Measurements from ENCODE around the gene ADH1C.
"Not testable (repeated sequence)": the region's sequence is repeated elsewhere in the genome, so short reads cannot be mapped to it uniquely, and the experiment has no call there.

The ADH1C gene

DNA sequence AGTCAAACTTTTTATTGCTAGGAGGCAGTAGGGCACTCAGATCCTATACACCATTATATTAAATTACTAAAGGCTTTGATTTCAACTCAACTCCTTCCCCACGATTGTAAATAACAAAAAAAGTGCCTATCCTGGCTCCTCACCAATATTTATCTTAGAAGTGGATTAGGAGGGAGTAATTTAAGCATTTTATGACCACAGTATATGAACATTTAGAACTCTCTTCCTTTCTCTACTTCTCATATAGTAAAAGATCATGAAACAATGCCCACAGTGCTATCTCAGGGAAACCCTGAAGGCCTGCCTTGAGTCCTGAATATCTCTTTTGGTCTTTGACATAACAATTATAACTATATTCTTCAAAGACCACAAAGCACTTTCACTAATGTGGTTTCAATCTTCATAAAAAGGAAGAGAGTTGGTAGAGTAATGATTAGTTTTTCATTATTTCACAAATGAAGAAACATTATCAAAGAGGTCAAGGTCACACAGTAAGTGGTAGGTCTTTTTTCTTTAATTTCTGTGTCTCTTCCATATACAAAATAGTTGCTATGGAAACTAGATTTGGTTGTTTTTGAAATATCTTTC is 29.1 kb upstream of the ADH1C start:
- no peak for DNase-seq (ENCODE audit: low read depth)
- no peak overlapping the region for H3K4me3 ChIP-seq (ENCODE audit: low read length)
- H3K36me3 ChIP-seq (ENCODE audit: control insufficient read depth, insufficient read depth, low read length, severe bottlenecking): no peaks in the 10 kb centered on the region
- no peak overlapping the region for H3K9ac ChIP-seq (ENCODE audit: low read length)
- H3K4me1 ChIP-seq (ENCODE audit: control insufficient read depth, insufficient read depth, low read length): peaks cover 34% of the 10 kb centered on the region
- no peaks in the 10 kb centered on the region for H3K9me3 ChIP-seq (ENCODE audit: control insufficient read depth, low read length)
- no peaks in the 10 kb centered on the region for H3K27me3 ChIP-seq (replicated peaks; ENCODE audit: control insufficient read depth, insufficient read depth, low read length)

DNA sequence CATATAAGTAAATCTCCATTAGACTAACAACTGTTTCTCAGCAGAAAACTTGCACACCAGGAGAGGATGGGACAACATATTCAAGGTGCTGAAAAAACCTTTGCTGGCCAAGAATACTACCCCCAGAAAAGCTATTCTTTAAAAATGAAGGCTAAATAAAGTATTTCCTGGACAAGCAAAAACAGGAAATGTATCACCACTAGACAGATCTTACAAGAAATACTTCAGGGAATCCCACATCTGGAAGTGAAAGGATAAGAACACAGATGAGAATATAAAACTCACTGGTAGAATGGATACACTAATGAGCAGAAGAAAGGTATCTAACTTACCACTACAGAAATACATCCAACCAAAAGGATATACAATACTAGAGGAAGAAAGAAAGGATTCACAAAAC is 27.0 kb upstream of the ADH1C start:
- Histone ChIP-seq H3K36me3 (ENCODE audit: control insufficient read depth, insufficient read depth, low read length, severe bottlenecking) (no peaks in the 10 kb centered on the region), H3K4me3 (ENCODE audit: low read length) (no peak overlapping the region), H3K4me1 (ENCODE audit: control insufficient read depth, insufficient read depth, low read length) (peaks cover 24% of the 10 kb centered on the region), H3K9me3 (ENCODE audit: control insufficient read depth, low read length) (no peaks in the 10 kb centered on the region), H3K9ac (ENCODE audit: low read length) (no peak overlapping the region), H3K27me3 (replicated peaks; ENCODE audit: control insufficient read depth, insufficient read depth, low read length) (no peaks in the 10 kb centered on the region)
- DNase-seq (ENCODE audit: low read depth): no peak

DNA sequence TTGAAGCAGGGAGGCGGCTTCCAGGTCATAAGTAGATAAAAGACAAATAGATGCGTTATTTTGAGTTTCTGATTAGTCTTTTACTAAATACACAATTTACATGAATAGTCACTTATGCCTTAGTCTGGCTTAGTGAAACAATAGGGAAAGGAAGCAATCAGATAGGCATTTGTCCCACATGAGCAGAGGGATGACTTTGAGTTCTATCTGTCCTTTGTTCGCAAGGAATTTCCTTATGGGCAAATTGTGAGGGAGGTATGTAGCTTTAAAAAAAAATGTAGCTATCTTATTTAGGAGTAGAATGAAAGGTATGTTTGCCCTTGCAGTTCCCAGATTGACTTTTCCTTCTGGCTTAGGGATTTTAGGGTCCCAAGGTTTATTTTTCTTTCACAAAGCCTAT is 26.3 kb upstream of the ADH1C start:
- H3K4me1 ChIP-seq (ENCODE audit: control insufficient read depth, insufficient read depth, low read length): peaks cover 18% of the 10 kb centered on the region
- H3K4me3 ChIP-seq (ENCODE audit: low read length): no peak overlapping the region
- no peak for DNase-seq (ENCODE audit: low read depth)
- no peaks in the 10 kb centered on the region for H3K9me3 ChIP-seq (ENCODE audit: control insufficient read depth, low read length)
- no peaks in the 10 kb centered on the region for H3K36me3 ChIP-seq (ENCODE audit: control insufficient read depth, insufficient read depth, low read length, severe bottlenecking)
- no peaks in the 10 kb centered on the region for H3K27me3 ChIP-seq (replicated peaks; ENCODE audit: control insufficient read depth, insufficient read depth, low read length)
- no peak overlapping the region for H3K9ac ChIP-seq (ENCODE audit: low read length)

DNA sequence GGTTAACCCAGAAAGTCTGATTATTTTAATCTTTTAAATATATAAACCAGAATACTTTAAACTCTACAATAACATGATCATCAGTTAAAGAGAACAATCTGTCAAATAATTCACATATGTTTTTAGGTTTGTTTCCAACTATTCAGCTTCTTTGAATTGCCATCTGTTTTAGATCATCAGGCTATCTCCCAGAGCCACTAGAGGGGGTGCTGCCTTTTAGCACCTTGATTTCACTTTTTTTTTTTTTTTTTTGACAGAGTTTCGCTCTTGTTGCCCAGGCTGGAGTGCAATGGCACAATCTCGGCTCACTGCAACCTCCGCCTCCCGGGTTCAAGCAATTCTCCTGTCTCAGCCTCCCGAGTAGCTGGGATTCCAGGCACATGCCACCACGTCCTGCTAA is 24.8 kb upstream of the ADH1C start:
- H3K36me3 ChIP-seq (ENCODE audit: control insufficient read depth, insufficient read depth, low read length, severe bottlenecking); H3K9ac ChIP-seq (ENCODE audit: low read length); H3K27me3 ChIP-seq (replicated peaks; ENCODE audit: control insufficient read depth, insufficient read depth, low read length); H3K4me1 ChIP-seq (ENCODE audit: control insufficient read depth, insufficient read depth, low read length); H3K9me3 ChIP-seq (ENCODE audit: control insufficient read depth, low read length); H3K4me3 ChIP-seq (ENCODE audit: low read length): not testable (repeated sequence)
- peak; percentile 77 for DNase-seq (ENCODE audit: low read depth)

DNA sequence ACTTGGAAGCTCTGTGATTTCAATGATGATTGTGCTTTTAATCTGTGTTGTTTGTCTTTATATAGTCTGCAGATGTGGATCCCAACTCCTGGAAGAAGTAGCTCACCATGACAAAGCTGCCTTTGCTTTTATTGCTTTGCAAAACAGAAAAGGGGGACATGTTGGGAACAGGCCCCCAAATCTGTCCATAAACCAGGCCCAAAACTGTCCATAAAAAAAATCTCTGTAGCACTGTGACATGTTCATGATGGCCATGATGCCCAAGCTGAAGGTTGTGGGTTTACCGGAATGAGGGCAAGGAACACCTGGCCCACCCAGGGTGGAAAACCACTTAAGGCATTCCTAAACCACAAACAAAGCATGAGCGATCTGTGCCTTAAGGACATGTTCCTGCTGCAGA is 19.9 kb upstream of the ADH1C start:
- not testable (repeated sequence) for H3K27me3 ChIP-seq (replicated peaks; ENCODE audit: control insufficient read depth, insufficient read depth, low read length); H3K36me3 ChIP-seq (ENCODE audit: control insufficient read depth, insufficient read depth, low read length, severe bottlenecking)

DNA sequence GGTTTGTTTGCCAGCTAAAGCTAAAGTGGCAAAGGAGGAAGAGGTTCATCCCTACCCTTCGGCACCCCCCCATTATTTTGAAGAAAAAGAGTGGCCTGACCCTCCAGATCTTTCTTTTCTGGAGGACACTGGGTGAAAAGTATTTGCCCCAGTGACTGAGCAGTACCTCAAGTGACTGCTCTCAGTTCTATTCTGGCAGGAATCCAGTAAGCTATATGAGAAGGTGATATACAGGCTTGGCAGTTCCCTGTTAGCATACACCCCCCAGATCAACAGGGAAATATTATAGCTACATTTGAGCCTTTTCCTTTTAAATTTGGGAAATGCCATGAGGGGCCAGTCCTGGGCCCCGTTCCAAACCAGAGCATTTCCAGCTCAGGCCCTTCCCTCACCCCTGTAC is 15.3 kb upstream of the ADH1C start:
- not testable (repeated sequence) for H3K9ac ChIP-seq (ENCODE audit: low read length); DNase-seq (ENCODE audit: low read depth); H3K27me3 ChIP-seq (replicated peaks; ENCODE audit: control insufficient read depth, insufficient read depth, low read length)

More for the DNA sequence above, 19.9 kb upstream of the ADH1C start:
- H3K4me1 ChIP-seq (ENCODE audit: control insufficient read depth, insufficient read depth, low read length); H3K4me3 ChIP-seq (ENCODE audit: low read length); DNase-seq (ENCODE audit: low read depth); H3K9ac ChIP-seq (ENCODE audit: low read length): not testable (repeated sequence)
- H3K9me3 ChIP-seq (ENCODE audit: control insufficient read depth, low read length): peaks cover 11% of the 10 kb centered on the region

DNA sequence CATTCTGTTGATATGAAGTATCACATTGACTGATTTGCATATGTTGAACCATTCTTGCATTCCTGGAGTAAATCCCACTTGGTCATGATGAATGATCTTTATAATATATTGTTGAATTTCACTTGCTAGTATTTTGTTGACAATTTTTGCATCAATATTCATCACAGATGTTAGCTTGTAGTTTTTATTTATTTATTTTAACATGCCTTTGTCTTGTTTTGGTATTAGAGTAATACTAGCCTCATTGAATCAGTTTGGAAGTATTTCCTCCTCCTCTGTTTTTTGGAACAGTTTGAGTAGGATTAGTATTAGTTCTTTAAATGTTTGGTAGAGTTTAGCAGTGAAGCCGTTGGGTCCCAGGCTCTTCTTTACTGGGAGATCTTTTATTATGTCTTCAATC is 13.9 kb upstream of the ADH1C start:
- Histone ChIP-seq H3K9ac (ENCODE audit: low read length) (no peak overlapping the region), H3K36me3 (ENCODE audit: control insufficient read depth, insufficient read depth, low read length, severe bottlenecking) (no peaks in the 10 kb centered on the region)

More for the DNA sequence above, 15.3 kb upstream of the ADH1C start:
- H3K4me3 ChIP-seq (ENCODE audit: low read length); H3K36me3 ChIP-seq (ENCODE audit: control insufficient read depth, insufficient read depth, low read length, severe bottlenecking): not testable (repeated sequence)
- Histone ChIP-seq H3K9me3 (ENCODE audit: control insufficient read depth, low read length) (peaks cover 17% of the 10 kb centered on the region), H3K4me1 (ENCODE audit: control insufficient read depth, insufficient read depth, low read length) (peaks cover 12% of the 10 kb centered on the region)

DNA sequence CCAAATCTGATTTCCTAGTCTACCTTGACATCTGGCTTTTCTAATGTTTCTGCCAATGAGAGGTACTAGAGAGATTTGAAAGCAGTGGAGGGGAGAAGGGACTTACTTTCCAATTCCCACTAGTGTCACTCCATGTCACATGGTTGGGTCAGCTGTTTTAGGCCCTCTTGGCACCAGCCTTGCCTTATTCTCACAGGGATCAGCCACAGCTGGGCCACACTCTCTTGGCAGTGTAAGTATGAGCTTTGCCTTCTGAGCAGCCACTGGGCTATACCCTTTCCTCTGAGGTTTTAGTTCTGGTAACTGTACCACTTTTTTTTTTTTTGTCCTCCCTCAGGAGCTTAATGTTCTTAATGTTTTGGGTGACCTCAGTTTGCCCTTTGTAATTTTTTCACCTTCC is 10.2 kb upstream of the ADH1C start:
- H3K36me3 ChIP-seq (ENCODE audit: control insufficient read depth, insufficient read depth, low read length, severe bottlenecking): no peaks in the 10 kb centered on the region
- no peak for DNase-seq (ENCODE audit: low read depth)
- H3K4me1 ChIP-seq (ENCODE audit: control insufficient read depth, insufficient read depth, low read length): peaks cover 35% of the 10 kb centered on the region
- peak overlapping the region; percentile 14 for H3K9ac ChIP-seq (ENCODE audit: low read length)
- peaks cover 8% of the 10 kb centered on the region for H3K9me3 ChIP-seq (ENCODE audit: control insufficient read depth, low read length)
- H3K4me3 ChIP-seq (ENCODE audit: low read length): no peak overlapping the region
- no peaks in the 10 kb centered on the region for H3K27me3 ChIP-seq (replicated peaks; ENCODE audit: control insufficient read depth, insufficient read depth, low read length)

More for the DNA sequence above, 13.9 kb upstream of the ADH1C start:
- Histone ChIP-seq H3K4me1 (ENCODE audit: control insufficient read depth, insufficient read depth, low read length) (peaks cover 25% of the 10 kb centered on the region), H3K9me3 (ENCODE audit: control insufficient read depth, low read length) (peaks cover 8% of the 10 kb centered on the region), H3K27me3 (replicated peaks; ENCODE audit: control insufficient read depth, insufficient read depth, low read length) (no peaks in the 10 kb centered on the region), H3K4me3 (ENCODE audit: low read length) (no peak overlapping the region)
- DNase-seq (ENCODE audit: low read depth): no peak

DNA sequence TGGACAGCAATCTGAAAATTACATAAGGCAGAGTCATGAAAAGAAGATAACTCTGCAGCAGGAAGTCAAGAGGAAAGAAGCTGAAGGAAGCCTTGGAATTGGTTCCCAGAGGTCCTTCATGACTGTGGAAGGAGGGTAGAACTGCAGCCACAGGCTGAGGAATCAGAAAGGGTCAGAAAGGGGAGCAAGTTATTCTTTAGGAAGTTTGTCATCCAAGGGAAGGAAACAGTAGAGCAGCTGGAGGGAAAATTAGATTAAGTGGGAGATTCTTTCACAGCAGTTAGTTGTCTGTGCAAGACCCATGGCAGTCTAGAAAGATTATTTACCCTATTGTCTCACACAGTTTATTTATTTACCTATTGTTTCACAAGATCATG is 9.3 kb upstream of the ADH1C start:
- H3K4me3 ChIP-seq (ENCODE audit: low read length): no peak overlapping the region
- peak overlapping the region; percentile 57 for H3K9ac ChIP-seq (ENCODE audit: low read length)
- no peaks in the 10 kb centered on the region for H3K36me3 ChIP-seq (ENCODE audit: control insufficient read depth, insufficient read depth, low read length, severe bottlenecking)
- peaks cover 8% of the 10 kb centered on the region for H3K9me3 ChIP-seq (ENCODE audit: control insufficient read depth, low read length)
- DNase-seq (ENCODE audit: low read depth): peak; percentile 10
- peaks cover 37% of the 10 kb centered on the region for H3K4me1 ChIP-seq (ENCODE audit: control insufficient read depth, insufficient read depth, low read length)
- H3K27me3 ChIP-seq (replicated peaks; ENCODE audit: control insufficient read depth, insufficient read depth, low read length): no peaks in the 10 kb centered on the region

DNA sequence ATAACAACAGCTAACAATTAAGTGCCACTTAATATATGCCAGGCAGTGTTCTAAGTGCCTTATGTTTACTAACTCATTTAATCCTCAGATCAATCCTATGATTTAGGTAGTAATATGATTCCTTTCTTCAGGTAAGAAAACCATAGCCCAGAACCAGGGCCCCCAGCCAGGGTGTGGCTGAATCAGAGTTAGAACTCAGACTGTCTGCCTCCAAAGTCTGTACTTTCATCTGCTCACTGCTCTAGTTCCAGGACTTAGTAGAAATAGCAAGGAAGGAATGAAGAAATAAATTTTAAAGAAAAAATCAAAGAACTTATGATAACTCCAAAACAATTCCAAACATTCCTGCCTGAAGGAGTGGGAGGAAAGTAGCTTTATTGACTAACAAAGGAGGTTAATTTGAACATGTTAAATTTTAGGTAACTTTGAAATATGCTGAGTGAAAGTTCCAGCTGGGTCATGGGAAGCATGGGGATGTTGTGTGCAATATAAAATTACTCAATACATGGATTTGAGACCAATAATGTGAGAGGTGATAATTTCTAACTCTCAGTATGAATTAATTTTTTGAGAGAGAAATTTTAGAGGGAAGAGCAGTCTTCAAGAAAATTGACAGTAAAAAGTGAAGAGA is 8.8 kb upstream of the ADH1C start:
- Histone ChIP-seq H3K4me3 (ENCODE audit: low read length) (no peak overlapping the region), H3K9ac (ENCODE audit: low read length) (peak overlapping the region; percentile 60), H3K27me3 (replicated peaks; ENCODE audit: control insufficient read depth, insufficient read depth, low read length) (no peaks in the 10 kb centered on the region), H3K4me1 (ENCODE audit: control insufficient read depth, insufficient read depth, low read length) (peaks cover 37% of the 10 kb centered on the region), H3K36me3 (ENCODE audit: control insufficient read depth, insufficient read depth, low read length, severe bottlenecking) (no peaks in the 10 kb centered on the region), H3K9me3 (ENCODE audit: control insufficient read depth, low read length) (peaks cover 8% of the 10 kb centered on the region)
- DNase-seq (ENCODE audit: low read depth): peak; percentile 45

DNA sequence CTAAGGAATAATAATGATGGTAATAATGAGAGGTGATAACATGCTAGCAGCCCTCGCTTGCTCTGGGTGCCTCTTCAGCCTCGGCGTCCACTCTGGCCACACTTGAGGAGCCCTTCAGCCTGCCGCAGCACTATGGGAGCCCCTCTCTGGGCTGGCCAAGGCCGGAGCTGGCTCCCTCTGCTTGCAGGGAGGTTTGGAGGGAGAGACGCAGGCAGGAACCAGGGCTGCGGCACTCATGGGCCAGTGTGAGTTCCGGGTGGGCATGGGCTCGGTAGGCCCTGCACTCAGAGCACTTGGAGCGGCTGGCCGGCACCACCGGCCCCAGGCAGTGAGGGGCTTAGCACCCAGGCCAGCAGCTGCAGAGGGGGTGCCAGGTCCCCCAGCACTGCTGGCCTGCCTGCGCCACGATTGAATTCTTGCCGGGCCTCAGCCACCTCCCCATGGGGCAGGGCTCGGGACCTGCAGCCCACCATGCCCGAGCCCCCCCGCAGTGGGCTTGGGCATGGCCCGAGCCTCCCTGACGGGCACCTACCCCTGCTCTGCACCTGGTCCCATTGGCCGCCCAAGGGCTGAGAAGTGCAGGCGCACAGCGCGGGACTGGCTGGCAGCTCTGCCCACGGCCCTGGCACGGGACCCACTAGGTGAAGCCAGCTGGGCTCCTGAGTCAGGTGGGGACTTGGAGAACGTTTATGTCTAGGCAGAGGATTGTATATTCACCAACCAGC is 7.1 kb upstream of the ADH1C start:
- H3K36me3 ChIP-seq (ENCODE audit: control insufficient read depth, insufficient read depth, low read length, severe bottlenecking): no peaks in the 10 kb centered on the region
- no peak overlapping the region for H3K9ac ChIP-seq (ENCODE audit: low read length)
- no peak overlapping the region for H3K4me3 ChIP-seq (ENCODE audit: low read length)
- H3K27me3 ChIP-seq (replicated peaks; ENCODE audit: control insufficient read depth, insufficient read depth, low read length): no peaks in the 10 kb centered on the region
- no peak for DNase-seq (ENCODE audit: low read depth)
- peaks cover 37% of the 10 kb centered on the region for H3K4me1 ChIP-seq (ENCODE audit: control insufficient read depth, insufficient read depth, low read length)
- no peaks in the 10 kb centered on the region for H3K9me3 ChIP-seq (ENCODE audit: control insufficient read depth, low read length)

Measured in adipocyte (in vitro differentiated cells).